Pancreas (tissue), 10 donors: Measurements from ENCODE around the gene ZNF76. TPM values are rescaled to one million over a fixed set of nuclear protein-coding genes. Genes with fewer than 3 reads are reported as not detected.

ENCODE experiments used
- ATAC-seq, 4 donors: fragments of 200-7000 bp; cut with Tn5 transposase; one replicate each; pipeline versions ENCODE4 v1.8.0 to v1.9.1; 2020; ENCODE audit warnings: mild to moderate bottlenecking in 4 of 4, moderate library complexity in 4 of 4
- DNase-seq, 6 donors: peaks; one replicate each; pipeline ENCODE4 v3.0.0-alpha.2; 2020
- FAIRE-seq: peaks from 2 replicates; lab custom pipeline; 2012; peaks lifted over from hg19 to GRCh38; lab: Jason Lieb, UNC
- H3K27ac ChIP-seq, 4 donors: fragments of 200-600 bp; sonication (generic); 1 replicate in 3 of 4; 2 replicates in 1 of 4; pipeline versions ENCODE4 v1.5.0 to v1.8.0; 2020
- H3K27me3 ChIP-seq, 4 donors: fragments of 200-600 bp; one replicate each; pipeline ENCODE4 v1.8.0; 2021
- H3K36me3 ChIP-seq, 3 donors: fragments of 200-600 bp; sonication (generic) in 1 of 3; one replicate each; pipeline versions ENCODE4 v1.5.0 to v1.8.0; 2020 to 2021
- H3K4me1 ChIP-seq, 3 donors: fragments of 200-600 bp; one replicate each; pipeline ENCODE4 v1.8.0; 2021
- H3K4me3 ChIP-seq, 4 donors: fragments of 200-600 bp; sonication (generic) in 2 of 4; one replicate each; pipeline versions ENCODE4 v1.5.0 to v1.8.0; 2020 to 2021
- H3K9me3 ChIP-seq, 4 donors: fragments of 200-600 bp; one replicate each; pipeline ENCODE4 v1.8.0; 2021
- CTCF ChIP-seq, 4 donors: fragments of 200-600 bp; sonication (generic) in 3 of 4; IDR thresholded peaks; one replicate each; pipeline versions ENCODE4 v1.5.0 to v1.8.0; 2021; ENCODE audit warnings: antibody characterized with exemption in 4 of 4
- WGBS, 2 donors: extraction: QIAGEN DNeasy Blood & Tissue Kit; methylation state at CpG; one replicate each; pipeline ENCODE4 v1.1.7; 2013; 5-methylcytosine and 5-hydroxymethylcytosine counted together
- intact Hi-C, 3 donors: fragments of 100-400 bp; cut with DNase I; formaldehyde crosslinking; loops; one replicate each; pipeline versions ENCODE4 v1.11.1 to v1.14.2; 2022
- polyA plus RNA-seq, 2 donors: library from polyadenylated mRNA; stranded (reverse); fragments of 200-250 nt; gene quantifications; one replicate each; pipeline ENCODE4 v1.2.3, GENCODE V29; 2013
- total RNA-seq, 6 donors: library from RNA; stranded (reverse); fragmentation: NEBNext Ultra II Directional in 4 of 6; extraction: Animal tissue kit (Norgen Biotek cat#: 25700) in 4 of 6; gene quantifications; one replicate each; pipeline versions ENCODE4 v1.2.1 to v1.2.4, GENCODE V29; 2021 to 2023
- donor health status: healthy with polysubstance abuse.
- donor health status: DM: no; HTN: no; CAD: no; lungs with moderate emphysema.
- donor health status: DM: no; HTN: no; CAD: no.
- donor health status: control.
- donor health status: control.
- donor health status: Bipolar disorder and iron deficiency.
- donor health status: DM: yes; HTN: yes; CAD: no.
- donor health status: DM: no; HTN: no; CAD: no.
- donor health status: DM: no; HTN: no; CAD: no.
- donor health status: DM: yes; HTN: yes; CAD: no.

The ZNF76 gene
- total and polyA plus RNA-seq, 8 donors = 14.9 to 51.1 (median 19.3) TPM

- Histone ChIP-seq H3K27me3 (no peaks in the 10 kb centered on the region), H3K36me3 (peaks cover 0 to 22% (median 6%) of the 10 kb centered on the region in 3 donors), H3K4me1 (no peaks in the 10 kb centered on the region), H3K27ac (no peak overlapping the region), H3K9me3 (no peaks in the 10 kb centered on the region), H3K4me3 (no peak overlapping the region)
- no peak for FAIRE-seq
- no peak for DNase-seq
- no peak for TF ChIP-seq CTCF (IDR thresholded peaks at IDR 0.05)
- ATAC-seq = no peak
- intact Hi-C loops = no loop called here
- WGBS, 2 donors = 95% methylated on average over 3 of the region's 3 CpGs
These were observed 19.2 kb downstream of the ZNF76 start for GRCh38 chr6:35278708-35279107.

DNA sequence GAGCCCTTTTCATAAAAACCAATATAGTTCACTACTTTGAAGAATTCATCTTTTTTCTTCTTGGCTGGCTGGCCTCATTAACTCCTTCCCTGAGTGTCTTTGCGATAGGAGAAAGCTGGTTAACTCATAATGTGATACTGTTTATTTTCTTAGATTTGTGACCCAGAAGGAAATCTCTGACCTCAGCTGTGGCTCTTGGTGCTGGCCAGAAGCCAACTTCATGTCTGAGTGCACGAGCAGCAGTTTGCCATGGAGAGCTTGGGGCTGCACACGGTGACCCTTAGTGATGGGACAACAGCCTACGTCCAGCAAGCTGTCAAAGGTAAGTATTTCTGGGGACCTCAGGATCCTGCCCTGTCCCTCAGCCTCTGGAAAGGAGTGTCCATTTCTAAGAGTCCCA lies 21.4 kb downstream of the ZNF76 start:
- Histone ChIP-seq H3K27me3 (no peaks in the 10 kb centered on the region), H3K27ac (no peak overlapping the region), H3K4me1 (no peaks in the 10 kb centered on the region), H3K36me3 (peaks cover 0 to 42% (median 12%) of the 10 kb centered on the region in 3 donors), H3K4me3 (no peak overlapping the region), H3K9me3 (no peaks in the 10 kb centered on the region)
- FAIRE-seq (no peak), ATAC-seq (no peak), DNase-seq (no peak)
- TF ChIP-seq CTCF (IDR thresholded peaks at IDR 0.05) = no peak
- intact Hi-C loops = no loop called here
- 54 to 63% methylated on average over 4 of the region's 4 CpGs for WGBS, 2 donors

GRCh38 chr6:35282472-35282871 lies 22.9 kb downstream of the ZNF76 start:
- FAIRE-seq (no peak), DNase-seq (no peak), ATAC-seq (no peak)
- intact Hi-C loops = no loop called here
- Histone ChIP-seq H3K9me3 (no peaks in the 10 kb centered on the region), H3K4me1 (no peaks in the 10 kb centered on the region), H3K36me3 (peaks cover 0 to 58% (median 22%) of the 10 kb centered on the region in 3 donors), H3K27ac (no peak overlapping the region), H3K27me3 (no peaks in the 10 kb centered on the region), H3K4me3 (no peak overlapping the region)
- 85 to 86% methylated on average over 2 of the region's 2 CpGs for WGBS, 2 donors
- TF ChIP-seq CTCF (IDR thresholded peaks at IDR 0.05) = no peak

GRCh38 chr6:35283361-35283760 lies 23.8 kb downstream of the ZNF76 start:
- Histone ChIP-seq H3K4me1 (no peaks in the 10 kb centered on the region), H3K9me3 (no peaks in the 10 kb centered on the region), H3K4me3 (no peak overlapping the region), H3K36me3 (peaks cover 0 to 67% (median 31%) of the 10 kb centered on the region in 3 donors), H3K27me3 (no peaks in the 10 kb centered on the region), H3K27ac (no peak overlapping the region)
- intact Hi-C loops = no loop called here
- FAIRE-seq (no peak), ATAC-seq (no peak), DNase-seq (no peak)
- 62 to 89% methylated on average over 2 of the region's 2 CpGs for WGBS, 2 donors
- TF ChIP-seq CTCF (IDR thresholded peaks at IDR 0.05) = no peak

DNA sequence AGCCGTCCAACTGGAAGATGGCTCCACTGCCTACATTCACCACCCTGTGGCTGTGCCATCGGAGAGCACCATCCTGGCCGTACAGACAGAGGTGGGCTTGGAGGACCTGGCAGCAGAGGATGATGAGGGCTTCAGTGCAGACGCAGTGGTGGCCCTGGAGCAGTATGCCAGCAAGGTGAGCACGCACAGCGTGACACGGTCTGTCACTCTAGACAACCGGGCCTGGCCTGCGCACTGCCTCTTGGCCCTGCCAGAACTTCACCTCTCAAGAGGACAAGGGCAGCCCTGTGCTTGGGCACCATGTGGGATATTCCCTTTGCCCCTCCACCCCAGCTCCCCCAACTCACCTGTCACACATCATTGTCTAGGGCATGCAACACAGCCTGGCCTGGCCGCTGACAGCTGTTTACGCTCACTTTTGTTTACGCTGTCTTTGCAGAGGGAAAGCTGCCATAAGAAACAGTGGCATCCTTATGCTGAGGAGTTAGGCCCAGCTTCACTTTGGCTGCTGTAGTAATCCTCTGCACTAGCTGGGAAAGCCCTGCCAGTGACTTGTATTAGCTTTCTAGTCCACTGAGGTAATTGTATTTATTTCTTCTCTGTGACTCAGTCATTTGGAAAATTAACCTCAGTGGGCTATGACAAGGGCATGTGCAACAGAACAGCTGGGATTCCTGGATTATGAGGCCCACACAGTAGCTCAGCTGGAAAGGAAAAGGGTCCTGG lies 28.3 kb downstream of the ZNF76 start:
- Histone ChIP-seq H3K27ac (no peak overlapping the region), H3K4me1 (no peaks in the 10 kb centered on the region), H3K9me3 (no peaks in the 10 kb centered on the region), H3K36me3 (peaks cover 0 to 81% (median 26%) of the 10 kb centered on the region in 3 donors), H3K27me3 (no peaks in the 10 kb centered on the region), H3K4me3 (no peak overlapping the region)
- TF ChIP-seq CTCF (IDR thresholded peaks at IDR 0.05) = no peak
- WGBS, 2 donors = 88 to 90% methylated on average over 12 of the region's 12 CpGs
- FAIRE-seq = no peak
- no peak for ATAC-seq
- intact Hi-C loops = no loop called here
- peak in 1 of 6 donors; percentile 68 for DNase-seq
